Adipose tissue (tissue), 3 donors: Measurements from ENCODE around the gene SMARCAL1. TPM values are rescaled to one million over a fixed set of nuclear protein-coding genes. Genes with fewer than 3 reads are reported as not detected.
"Not testable (repeated sequence)": the region's sequence is repeated elsewhere in the genome, so short reads cannot be mapped to it uniquely, and the experiment has no call there.

Experiments
- H3K27ac ChIP-seq: one replicate; pipeline ENCODE4 v1.5.1; 2013; ENCODE audit warnings: low read depth, low read length
- WGBS, 3 donors: extraction: QIAGEN DNeasy Blood & Tissue Kit; methylation state at CpG; one replicate each; pipeline ENCODE4 v1.1.7; 2013; 5-methylcytosine and 5-hydroxymethylcytosine counted together
- polyA plus RNA-seq, 3 donors: library from polyadenylated mRNA; stranded (reverse); fragments of 200-250 nt; gene quantifications; one replicate each; pipeline ENCODE4 v1.2.3, GENCODE V29; 2013
- donor health status: healthy with polysubstance abuse.
- donor health status: Bipolar disorder and iron deficiency.
- donor health status: healthy.

Gene SMARCAL1
- polyA plus RNA-seq, 3 donors, result 6.7 to 7.5 (median 6.8) TPM

- H3K27ac ChIP-seq, result no peak overlapping the region
- 91 to 95% (median 93%) methylated on average over 15 of the region's 15 CpGs for WGBS, 3 donors
Observed at GRCh38 chr2:216505133-216506106, 93.1 kb downstream of the SMARCAL1 start.

GRCh38 chr2:216507220-216508160, 95.2 kb downstream of the SMARCAL1 start:
- WGBS, 3 donors, result 81 to 87% (median 82%) methylated on average over 5 of the region's 5 CpGs
- no peak overlapping the region for H3K27ac ChIP-seq

GRCh38 chr2:216508229-216508628, 95.9 kb downstream of the SMARCAL1 start:
- 88 to 100% (median 98%) methylated on average over 1 of the region's 1 CpG for whole genome bisulfite sequencing, 3 donors

GRCh38 chr2:216516730-216517350, 104.6 kb downstream of the SMARCAL1 start:
- 31 to 51% (median 44%) methylated on average over 2 of the region's 2 CpGs for WGBS, 3 donors

More at GRCh38 chr2:216508229-216508628, 95.9 kb downstream of the SMARCAL1 start:
- H3K27ac ChIP-seq, result no peak overlapping the region

GRCh38 chr2:216517447-216518225, 105.4 kb downstream of the SMARCAL1 start:
- WGBS, 3 donors, result 81 to 94% (median 91%) methylated on average over 4 of the region's 4 CpGs
- no peak overlapping the region for H3K27ac ChIP-seq

More at GRCh38 chr2:216516730-216517350, 104.6 kb downstream of the SMARCAL1 start:
- no peak overlapping the region for H3K27ac ChIP-seq

- 83 to 88% (median 84%) methylated on average over 9 of the region's 9 CpGs for WGBS, 3 donors
Observed at GRCh38 chr2:216518566-216519119, 106.4 kb downstream of the SMARCAL1 start.

GRCh38 chr2:216519154-216519762, 107.0 kb downstream of the SMARCAL1 start:
- no peak overlapping the region for H3K27ac ChIP-seq
- 58 to 62% (median 60%) methylated on average over 3 of the region's 3 CpGs for WGBS, 3 donors

More at GRCh38 chr2:216518566-216519119, 106.4 kb downstream of the SMARCAL1 start:
- not testable (repeated sequence) for H3K27ac ChIP-seq

- no peak overlapping the region for H3K27ac ChIP-seq
- WGBS, 3 donors, result 82 to 90% (median 84%) methylated on average over 4 of the region's 4 CpGs
Observed at GRCh38 chr2:216520112-216520511, 107.8 kb downstream of the SMARCAL1 start.

GRCh38 chr2:216522892-216523502, 110.7 kb downstream of the SMARCAL1 start:
- no peak overlapping the region for H3K27ac ChIP-seq
- WGBS, 3 donors, result 92 to 100% (median 95%) methylated on average over 1 of the region's 1 CpG

GRCh38 chr2:216525972-216526371, 113.7 kb downstream of the SMARCAL1 start:
- H3K27ac ChIP-seq, result no peak overlapping the region
- 77 to 82% (median 81%) methylated on average over 4 of the region's 4 CpGs for WGBS, 3 donors

- H3K27ac ChIP-seq, result no peak overlapping the region
- WGBS, 3 donors, result 89 to 100% (median 95%) methylated on average over 1 of the region's 1 CpG
Observed at GRCh38 chr2:216526939-216527338, 114.7 kb downstream of the SMARCAL1 start.

GRCh38 chr2:216527600-216527999, 115.3 kb downstream of the SMARCAL1 start:
- WGBS, 3 donors, result 88 to 92% (median 89%) methylated on average over 1 of the region's 1 CpG
- H3K27ac ChIP-seq, result no peak overlapping the region

- 67 to 84% (median 71%) methylated on average over 2 of the region's 2 CpGs for WGBS, 3 donors
- H3K27ac ChIP-seq, result no peak overlapping the region
Observed at GRCh38 chr2:216532562-216532961, 120.3 kb downstream of the SMARCAL1 start.
